Measurements from ENCODE around the gene DMTF1.

- no peak for TF ChIP-seq CTCF (conservative IDR thresholded peaks at IDR 0.05; ENCODE audit: low read length)
- no peak for TF ChIP-seq EZH2phosphoT487 (IDR thresholded peaks at IDR 0.05; ENCODE audit: borderline replicate concordance)
Measured at GRCh38 chr7:87220026-87220733, 67.9 kb downstream of the DMTF1 start.

Measured in Loucy (cell line).